Ishikawa (cell line): ENCODE data around the gene SSUH2.

Experiments
- CEBPB ChIP-seq: IDR thresholded peaks from 2 replicates; pipeline ENCODE4 v1.6.1; 2012
- CREB1 ChIP-seq: IDR thresholded peaks from 2 replicates; pipeline ENCODE4 v1.6.1; 2012; ENCODE audit warnings: low read depth
- EGR1 ChIP-seq: IDR thresholded peaks from 2 replicates; pipeline ENCODE4 v1.6.1; 2012
- EP300 ChIP-seq: IDR thresholded peaks from 2 replicates; pipeline ENCODE4 v1.6.1; 2012; ENCODE audit warnings: borderline replicate concordance
- FOXM1 ChIP-seq: IDR thresholded peaks from 2 replicates; pipeline ENCODE4 v1.6.1; 2012; ENCODE audit warnings: low read depth, borderline replicate concordance
- NFIC ChIP-seq: IDR thresholded peaks from 2 replicates; pipeline ENCODE4 v1.6.1; 2012
- RAD21 ChIP-seq: IDR thresholded peaks from 2 replicates; pipeline ENCODE4 v1.6.1; 2012; ENCODE audit warnings: low read depth
- TAF1 ChIP-seq: IDR thresholded peaks from 2 replicates; pipeline ENCODE4 v1.6.1; 2012; ENCODE audit warnings: low read depth, mild to moderate bottlenecking
- TCF12 ChIP-seq: IDR thresholded peaks from 2 replicates; pipeline ENCODE4 v1.6.1; 2012; ENCODE audit warnings: low read depth
- YY1 ChIP-seq: IDR thresholded peaks from 2 replicates; pipeline ENCODE4 v1.6.1; 2012; ENCODE audit warnings: low read depth
- TF ChIP-seq, protein P1 (sequence below): IDR thresholded peaks from 2 replicates; pipeline ENCODE4 v1.6.1; 2012
- TF ChIP-seq, protein P2 (sequence below): IDR thresholded peaks from 2 replicates; pipeline ENCODE4 v1.6.1; 2012
- TF ChIP-seq, protein P3 (sequence below): IDR thresholded peaks from 2 replicates; pipeline ENCODE4 v1.6.1; 2012; ENCODE audit warnings: low read depth, mild to moderate bottlenecking

DNA sequence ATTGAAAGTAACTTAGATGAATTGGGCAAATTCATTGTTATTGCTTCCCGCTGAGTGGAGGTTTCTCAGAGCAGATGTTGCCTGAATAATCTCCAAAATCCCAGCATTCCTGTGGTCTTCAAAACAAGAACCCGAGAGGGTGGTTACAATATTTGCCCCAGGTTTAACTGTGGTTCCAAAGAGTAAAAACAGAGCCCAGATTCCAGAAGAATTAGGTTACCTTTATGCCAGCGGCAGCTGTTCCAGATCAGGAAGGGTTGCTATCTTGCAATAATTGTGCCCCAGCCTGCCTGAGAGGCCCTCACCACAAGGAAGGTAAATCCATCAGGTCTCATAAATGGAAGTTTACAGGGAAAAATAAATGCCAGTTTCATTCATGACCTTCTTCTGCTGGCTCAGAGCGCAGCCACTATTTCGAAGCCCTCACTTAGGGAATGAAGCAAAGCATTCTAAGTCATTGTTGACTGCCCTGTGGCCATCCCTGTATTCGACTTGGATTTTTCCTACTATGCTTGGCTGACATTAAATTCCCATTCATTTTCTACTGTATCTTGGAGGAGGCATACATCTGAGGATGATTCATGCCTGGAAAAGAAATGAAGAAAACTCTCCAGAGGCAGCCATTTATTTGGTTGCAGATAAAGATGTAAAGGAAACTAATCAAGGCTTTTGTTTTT lies 54.6 kb downstream of the SSUH2 start:
- TF ChIP-seq EP300, result no peak
- TF ChIP-seq, protein P1, sequence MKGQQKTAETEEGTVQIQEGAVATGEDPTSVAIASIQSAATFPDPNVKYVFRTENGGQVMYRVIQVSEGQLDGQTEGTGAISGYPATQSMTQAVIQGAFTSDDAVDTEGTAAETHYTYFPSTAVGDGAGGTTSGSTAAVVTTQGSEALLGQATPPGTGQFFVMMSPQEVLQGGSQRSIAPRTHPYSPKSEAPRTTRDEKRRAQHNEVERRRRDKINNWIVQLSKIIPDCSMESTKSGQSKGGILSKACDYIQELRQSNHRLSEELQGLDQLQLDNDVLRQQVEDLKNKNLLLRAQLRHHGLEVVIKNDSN, result no peak
- TF ChIP-seq, protein P2, sequence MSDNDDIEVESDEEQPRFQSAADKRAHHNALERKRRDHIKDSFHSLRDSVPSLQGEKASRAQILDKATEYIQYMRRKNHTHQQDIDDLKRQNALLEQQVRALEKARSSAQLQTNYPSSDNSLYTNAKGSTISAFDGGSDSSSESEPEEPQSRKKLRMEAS, result no peak
- TF ChIP-seq TCF12, result no peak
- no peak for TF ChIP-seq FOXM1
- TF ChIP-seq, protein P3, sequence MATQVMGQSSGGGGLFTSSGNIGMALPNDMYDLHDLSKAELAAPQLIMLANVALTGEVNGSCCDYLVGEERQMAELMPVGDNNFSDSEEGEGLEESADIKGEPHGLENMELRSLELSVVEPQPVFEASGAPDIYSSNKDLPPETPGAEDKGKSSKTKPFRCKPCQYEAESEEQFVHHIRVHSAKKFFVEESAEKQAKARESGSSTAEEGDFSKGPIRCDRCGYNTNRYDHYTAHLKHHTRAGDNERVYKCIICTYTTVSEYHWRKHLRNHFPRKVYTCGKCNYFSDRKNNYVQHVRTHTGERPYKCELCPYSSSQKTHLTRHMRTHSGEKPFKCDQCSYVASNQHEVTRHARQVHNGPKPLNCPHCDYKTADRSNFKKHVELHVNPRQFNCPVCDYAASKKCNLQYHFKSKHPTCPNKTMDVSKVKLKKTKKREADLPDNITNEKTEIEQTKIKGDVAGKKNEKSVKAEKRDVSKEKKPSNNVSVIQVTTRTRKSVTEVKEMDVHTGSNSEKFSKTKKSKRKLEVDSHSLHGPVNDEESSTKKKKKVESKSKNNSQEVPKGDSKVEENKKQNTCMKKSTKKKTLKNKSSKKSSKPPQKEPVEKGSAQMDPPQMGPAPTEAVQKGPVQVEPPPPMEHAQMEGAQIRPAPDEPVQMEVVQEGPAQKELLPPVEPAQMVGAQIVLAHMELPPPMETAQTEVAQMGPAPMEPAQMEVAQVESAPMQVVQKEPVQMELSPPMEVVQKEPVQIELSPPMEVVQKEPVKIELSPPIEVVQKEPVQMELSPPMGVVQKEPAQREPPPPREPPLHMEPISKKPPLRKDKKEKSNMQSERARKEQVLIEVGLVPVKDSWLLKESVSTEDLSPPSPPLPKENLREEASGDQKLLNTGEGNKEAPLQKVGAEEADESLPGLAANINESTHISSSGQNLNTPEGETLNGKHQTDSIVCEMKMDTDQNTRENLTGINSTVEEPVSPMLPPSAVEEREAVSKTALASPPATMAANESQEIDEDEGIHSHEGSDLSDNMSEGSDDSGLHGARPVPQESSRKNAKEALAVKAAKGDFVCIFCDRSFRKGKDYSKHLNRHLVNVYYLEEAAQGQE, result no peak
- TF ChIP-seq EGR1, result no peak
- no peak for TF ChIP-seq NFIC
- no peak for TF ChIP-seq TAF1
- no peak for TF ChIP-seq YY1
- no peak for TF ChIP-seq CEBPB
- TF ChIP-seq RAD21, result no peak
- TF ChIP-seq CREB1, result no peak
